ENCODE results near the gene ALG12. TPM values are rescaled to one million over a fixed set of nuclear protein-coding genes. Genes with fewer than 3 reads are reported as not detected.

Gene ALG12
- total and polyA plus RNA-seq, 2 of the 13 experiments (the other 11 are each of a cell fraction or from before 2014, with no cell fraction given) = 7.8 to 15.8 TPM

DNA sequence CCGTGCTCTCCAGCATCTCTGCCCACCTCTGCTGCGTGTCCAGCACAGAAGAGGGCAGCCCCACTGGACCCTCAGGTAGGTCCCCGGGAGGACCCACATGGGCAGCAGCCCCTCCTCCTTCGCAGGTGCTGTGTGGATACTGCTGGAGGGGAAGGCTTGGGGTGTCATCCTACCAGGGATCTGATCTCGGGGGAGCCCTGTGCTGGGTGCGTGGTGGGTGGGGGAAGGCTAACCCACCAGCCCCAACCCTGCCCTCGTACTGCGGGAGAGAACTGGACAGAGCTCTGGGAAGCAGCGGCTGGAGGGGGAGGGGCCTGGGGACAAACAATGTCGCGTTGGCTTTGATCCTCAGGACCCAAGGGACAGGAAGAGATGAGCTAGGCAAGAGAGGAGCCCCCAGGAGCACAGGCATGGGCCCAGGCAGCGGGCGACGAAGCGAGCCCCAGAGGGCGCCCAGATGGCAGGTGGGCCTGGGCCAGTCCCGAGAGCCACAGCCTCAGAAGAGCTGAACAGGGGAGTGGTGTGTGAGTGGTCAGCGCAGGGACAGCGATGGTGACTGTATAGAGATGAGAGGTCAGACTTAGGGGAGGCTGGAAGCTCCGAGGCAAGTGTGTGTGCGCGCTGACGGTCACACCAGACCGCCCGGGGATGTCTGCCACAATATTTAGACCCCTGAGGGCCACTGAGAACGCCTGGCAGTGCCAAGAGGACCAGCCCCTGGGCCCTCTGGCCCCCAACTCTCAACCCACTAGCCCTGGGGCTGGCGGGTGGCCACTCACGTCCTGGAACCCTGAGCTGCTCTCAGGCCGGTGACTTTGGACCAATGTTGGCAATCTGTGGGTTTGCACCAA lies 40.9 kb upstream of the ALG12 start (continued):
- TF ChIP-seq KAT8 (CRISPR knock-in tag; IDR thresholded peaks at IDR 0.05) (peak; percentile 13; the same call in 1 of the 2 replicates), ZNF143 (CRISPR knock-in tag; IDR thresholded peaks at IDR 0.05) (no peak), XBP1 (CRISPR knock-in tag; IDR thresholded peaks at IDR 0.05) (no peak), CENPT (CRISPR knock-in tag; IDR thresholded peaks at IDR 0.05; ENCODE audit: low read depth) (no peak), SATB2 (CRISPR knock-in tag; IDR thresholded peaks at IDR 0.05) (no peak; the same call in 1 of the 2 replicates), NFATC3 (CRISPR knock-in tag; IDR thresholded peaks at IDR 0.05) (no peak), ZFP41 (CRISPR knock-in tag; IDR thresholded peaks at IDR 0.05; ENCODE audit: borderline replicate concordance) (no peak), NBN (conservative IDR thresholded peaks at IDR 0.05) (no peak), MEIS1 (CRISPR knock-in tag; IDR thresholded peaks at IDR 0.05; ENCODE audit: borderline replicate concordance) (no peak), NAIF1 (CRISPR knock-in tag; IDR thresholded peaks at IDR 0.05; ENCODE audit: borderline replicate concordance) (no peak), ZBTB7A (CRISPR knock-in tag; IDR thresholded peaks at IDR 0.05) (peak; percentile 48; the same call in 1 of the 2 replicates), ZNF558 (CRISPR knock-in tag; IDR thresholded peaks at IDR 0.05; ENCODE audit: borderline replicate concordance) (no peak)
- TF ChIP-seq, protein P1, sequence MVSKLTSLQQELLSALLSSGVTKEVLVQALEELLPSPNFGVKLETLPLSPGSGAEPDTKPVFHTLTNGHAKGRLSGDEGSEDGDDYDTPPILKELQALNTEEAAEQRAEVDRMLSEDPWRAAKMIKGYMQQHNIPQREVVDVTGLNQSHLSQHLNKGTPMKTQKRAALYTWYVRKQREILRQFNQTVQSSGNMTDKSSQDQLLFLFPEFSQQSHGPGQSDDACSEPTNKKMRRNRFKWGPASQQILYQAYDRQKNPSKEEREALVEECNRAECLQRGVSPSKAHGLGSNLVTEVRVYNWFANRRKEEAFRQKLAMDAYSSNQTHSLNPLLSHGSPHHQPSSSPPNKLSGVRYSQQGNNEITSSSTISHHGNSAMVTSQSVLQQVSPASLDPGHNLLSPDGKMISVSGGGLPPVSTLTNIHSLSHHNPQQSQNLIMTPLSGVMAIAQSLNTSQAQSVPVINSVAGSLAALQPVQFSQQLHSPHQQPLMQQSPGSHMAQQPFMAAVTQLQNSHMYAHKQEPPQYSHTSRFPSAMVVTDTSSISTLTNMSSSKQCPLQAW (CRISPR knock-in tag; IDR thresholded peaks at IDR 0.05) = no peak; the same call in none of the 2 replicates
- TF ChIP-seq, protein P2, sequence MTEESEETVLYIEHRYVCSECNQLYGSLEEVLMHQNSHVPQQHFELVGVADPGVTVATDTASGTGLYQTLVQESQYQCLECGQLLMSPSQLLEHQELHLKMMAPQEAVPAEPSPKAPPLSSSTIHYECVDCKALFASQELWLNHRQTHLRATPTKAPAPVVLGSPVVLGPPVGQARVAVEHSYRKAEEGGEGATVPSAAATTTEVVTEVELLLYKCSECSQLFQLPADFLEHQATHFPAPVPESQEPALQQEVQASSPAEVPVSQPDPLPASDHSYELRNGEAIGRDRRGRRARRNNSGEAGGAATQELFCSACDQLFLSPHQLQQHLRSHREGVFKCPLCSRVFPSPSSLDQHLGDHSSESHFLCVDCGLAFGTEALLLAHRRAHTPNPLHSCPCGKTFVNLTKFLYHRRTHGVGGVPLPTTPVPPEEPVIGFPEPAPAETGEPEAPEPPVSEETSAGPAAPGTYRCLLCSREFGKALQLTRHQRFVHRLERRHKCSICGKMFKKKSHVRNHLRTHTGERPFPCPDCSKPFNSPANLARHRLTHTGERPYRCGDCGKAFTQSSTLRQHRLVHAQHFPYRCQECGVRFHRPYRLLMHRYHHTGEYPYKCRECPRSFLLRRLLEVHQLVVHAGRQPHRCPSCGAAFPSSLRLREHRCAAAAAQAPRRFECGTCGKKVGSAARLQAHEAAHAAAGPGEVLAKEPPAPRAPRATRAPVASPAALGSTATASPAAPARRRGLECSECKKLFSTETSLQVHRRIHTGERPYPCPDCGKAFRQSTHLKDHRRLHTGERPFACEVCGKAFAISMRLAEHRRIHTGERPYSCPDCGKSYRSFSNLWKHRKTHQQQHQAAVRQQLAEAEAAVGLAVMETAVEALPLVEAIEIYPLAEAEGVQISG (CRISPR knock-in tag; IDR thresholded peaks at IDR 0.05) = no peak; the same call in none of the 2 replicates
- TF ChIP-seq, protein P3, sequence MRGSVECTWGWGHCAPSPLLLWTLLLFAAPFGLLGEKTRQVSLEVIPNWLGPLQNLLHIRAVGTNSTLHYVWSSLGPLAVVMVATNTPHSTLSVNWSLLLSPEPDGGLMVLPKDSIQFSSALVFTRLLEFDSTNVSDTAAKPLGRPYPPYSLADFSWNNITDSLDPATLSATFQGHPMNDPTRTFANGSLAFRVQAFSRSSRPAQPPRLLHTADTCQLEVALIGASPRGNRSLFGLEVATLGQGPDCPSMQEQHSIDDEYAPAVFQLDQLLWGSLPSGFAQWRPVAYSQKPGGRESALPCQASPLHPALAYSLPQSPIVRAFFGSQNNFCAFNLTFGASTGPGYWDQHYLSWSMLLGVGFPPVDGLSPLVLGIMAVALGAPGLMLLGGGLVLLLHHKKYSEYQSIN (CRISPR knock-in tag; IDR thresholded peaks at IDR 0.05; ENCODE audit: borderline replicate concordance) = no peak
- TF ChIP-seq, protein P4, sequence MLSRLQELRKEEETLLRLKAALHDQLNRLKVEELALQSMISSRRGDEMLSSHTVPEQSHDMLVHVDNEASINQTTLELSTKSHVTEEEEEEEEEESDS (CRISPR knock-in tag; IDR thresholded peaks at IDR 0.05; ENCODE audit: borderline replicate concordance) = no peak
- TF ChIP-seq, protein P5, sequence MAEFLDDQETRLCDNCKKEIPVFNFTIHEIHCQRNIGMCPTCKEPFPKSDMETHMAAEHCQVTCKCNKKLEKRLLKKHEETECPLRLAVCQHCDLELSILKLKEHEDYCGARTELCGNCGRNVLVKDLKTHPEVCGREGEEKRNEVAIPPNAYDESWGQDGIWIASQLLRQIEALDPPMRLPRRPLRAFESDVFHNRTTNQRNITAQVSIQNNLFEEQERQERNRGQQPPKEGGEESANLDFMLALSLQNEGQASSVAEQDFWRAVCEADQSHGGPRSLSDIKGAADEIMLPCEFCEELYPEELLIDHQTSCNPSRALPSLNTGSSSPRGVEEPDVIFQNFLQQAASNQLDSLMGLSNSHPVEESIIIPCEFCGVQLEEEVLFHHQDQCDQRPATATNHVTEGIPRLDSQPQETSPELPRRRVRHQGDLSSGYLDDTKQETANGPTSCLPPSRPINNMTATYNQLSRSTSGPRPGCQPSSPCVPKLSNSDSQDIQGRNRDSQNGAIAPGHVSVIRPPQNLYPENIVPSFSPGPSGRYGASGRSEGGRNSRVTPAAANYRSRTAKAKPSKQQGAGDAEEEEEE (CRISPR knock-in tag; IDR thresholded peaks at IDR 0.05; ENCODE audit: borderline replicate concordance) = no peak
- TF ChIP-seq, protein P6, sequence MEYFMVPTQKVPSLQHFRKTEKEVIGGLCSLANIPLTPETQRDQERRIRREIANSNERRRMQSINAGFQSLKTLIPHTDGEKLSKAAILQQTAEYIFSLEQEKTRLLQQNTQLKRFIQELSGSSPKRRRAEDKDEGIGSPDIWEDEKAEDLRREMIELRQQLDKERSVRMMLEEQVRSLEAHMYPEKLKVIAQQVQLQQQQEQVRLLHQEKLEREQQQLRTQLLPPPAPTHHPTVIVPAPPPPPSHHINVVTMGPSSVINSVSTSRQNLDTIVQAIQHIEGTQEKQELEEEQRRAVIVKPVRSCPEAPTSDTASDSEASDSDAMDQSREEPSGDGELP (IDR thresholded peaks at IDR 0.05; ENCODE audit: borderline replicate concordance, low read depth) = no peak
